ENCODE measurements around the gene IVD. TPM values are rescaled to one million over a fixed set of nuclear protein-coding genes. Genes with fewer than 3 reads are reported as not detected.
A peak's percentile ranks its signal among the peaks of the same experiment; 100 is the strongest.

Gene IVD
- total and polyA plus RNA-seq, 2 donors (not counting 1 experiment from before 2014, with no cell fraction given): 41.7 to 106 TPM

GRCh38 chr15:40381818-40382529, 23.6 kb upstream of the IVD start:
- Histone ChIP-seq H3K27ac (ENCODE audit: low read length in 2 of 2) (no peak overlapping the region), H3K4me1 (ENCODE audit: control insufficient read depth in 2 of 2, insufficient read depth in 2 of 2, low read length in 2 of 2) (peaks cover 6 to 13% of the 10 kb centered on the region in 2 donors), H4K20me1 (ENCODE audit: control insufficient read depth, insufficient read depth, low read length, poor library complexity, severe bottlenecking) (no peaks in the 10 kb centered on the region), H3K36me3 (replicated peaks in 1 of 2; ENCODE audit: control extremely low read depth in 1 of 2, control insufficient read depth in 1 of 2, extremely low read depth in 1 of 2, insufficient read depth in 2 of 2, low read length in 1 of 2) (peaks cover 1 to 6% of the 10 kb centered on the region in 2 experiments), H3K9ac (ENCODE audit: low read length) (no peak overlapping the region), H3K4me2 (replicated peaks; ENCODE audit: low read depth, low read length, poor library complexity, severe bottlenecking) (peak overlapping the region; percentile 94), H3K9me3 (ENCODE audit: control extremely low read depth in 1 of 3, control insufficient read depth in 2 of 3, insufficient read depth in 1 of 3, low read length in 2 of 3) (no peaks in the 10 kb centered on the region), H3K79me2 (ENCODE audit: control insufficient read depth, insufficient read depth, low read length) (peaks cover 11% of the 10 kb centered on the region), H2AFZ (ENCODE audit: insufficient read depth, low read depth, low read length, poor library complexity, severe bottlenecking) (peak overlapping the region; percentile 96), H3K27me3 (replicated peaks in 1 of 4; ENCODE audit: control extremely low read depth in 1 of 4, control insufficient read depth in 3 of 4, insufficient read depth in 4 of 4, low read length in 3 of 4) (no peaks in the 10 kb centered on the region), H3K4me3 (ENCODE audit: control extremely low read depth in 1 of 5, extremely low read depth in 1 of 5, insufficient read depth in 1 of 5, low read depth in 2 of 5, low read length in 4 of 5) (no peak overlapping the region)
- WGBS (ENCODE audit: insufficient coverage): 90% methylated on average over 7 of the region's 11 CpGs
- intact Hi-C loops (cut with micrococcal nuclease): loop anchor here (1.0 to 5.0 kb wide), 6 partner anchors 14 to 900 kb away; partner anchors contain the start of genes BAHD1, DISP2, INAFM2 and IVD
- CTCF ChIA-PET: interaction anchor here (1.0 to 2.1 kb wide), 9 partner anchors 10 to 125 kb away, joined by 3 to 6 read pairs (median 3); partner anchors contain the start of gene INAFM2
- DNase-seq (no peak), ATAC-seq (ENCODE audit: low read depth) (no peak)
- TF ChIP-seq CTCF (IDR thresholded peaks at IDR 0.05): no peak
- TF ChIP-seq EZH2 (IDR thresholded peaks at IDR 0.05; ENCODE audit: borderline replicate concordance, insufficient read depth, low read depth, low read length, poor library complexity, severe bottlenecking): no peak
- peak overlapping the region; percentile 98 for H3K4me3 Mint-ChIP-seq
- POLR2A ChIA-PET: interaction anchor here (1.1 kb wide), 2 partner anchors 16 to 24 kb away, joined by 3 to 8 read pairs; partner anchors contain the start of gene IVD
- peaks cover 12% of the 10 kb centered on the region for H3K4me1 Mint-ChIP-seq
- no peaks in the 10 kb centered on the region for H3K27me3 Mint-ChIP-seq
- H3K9me3 Mint-ChIP-seq (ENCODE audit: insufficient read depth): no peaks in the 10 kb centered on the region
- H3K27ac Mint-ChIP-seq: no peak overlapping the region
